T-helper 2 cell (primary cell): ENCODE measurements around the gene CD46.
A peak's percentile ranks its signal among the peaks of the same experiment; 100 is the strongest.

Experiments
- DNase-seq, 5 experiments: peaks; one replicate each; pipeline versions ENCODE4 v3.0.0 to v3.0.0-alpha.2; 2012 to 2022

CD46 gene

DNA sequence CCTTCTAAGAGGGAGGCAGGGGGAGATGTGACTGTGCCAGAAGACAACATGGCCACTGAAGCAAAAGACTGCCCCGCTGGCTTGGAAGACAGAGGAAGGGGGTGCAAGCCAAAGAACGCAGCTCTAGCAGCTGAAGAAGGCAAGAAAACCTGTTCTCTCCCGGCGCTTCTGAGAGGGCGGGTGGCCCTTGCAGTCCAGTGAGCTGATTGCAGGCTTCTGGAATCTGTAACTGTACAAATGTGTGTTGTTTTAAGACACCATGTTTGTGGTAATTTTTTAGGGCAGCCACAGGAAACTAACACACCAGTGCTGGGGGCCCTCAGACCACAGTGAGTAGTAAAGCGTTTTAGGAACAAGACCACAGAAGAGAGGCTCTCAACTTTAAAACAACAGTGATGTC lies 47.0 kb downstream of the CD46 start:
- peak in 2 of 5 experiments; percentile 32 to 73 for DNase-seq

- DNase-seq = no peak
Observed at GRCh38 chr1:207799989-207800648, 48.3 kb downstream of the CD46 start.

DNA sequence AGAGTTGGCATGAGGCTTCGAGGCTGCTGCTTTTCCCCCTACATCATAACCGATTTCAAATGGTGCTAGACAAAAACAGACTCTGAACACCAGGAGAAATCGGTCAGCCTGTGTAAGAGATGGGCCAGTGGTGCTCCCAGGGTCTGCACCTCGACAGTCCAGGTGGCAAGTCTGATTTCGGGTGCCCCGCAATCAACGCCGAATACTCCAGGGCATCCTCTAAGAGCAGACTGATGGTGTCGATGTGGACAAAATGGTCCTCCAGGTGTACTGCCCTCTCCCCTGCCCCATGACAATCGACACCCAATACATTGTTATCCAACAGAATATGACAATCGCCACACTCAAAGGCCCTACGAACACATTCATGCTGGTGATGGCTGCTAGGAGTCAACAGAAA lies 50.0 kb downstream of the CD46 start:
- DNase-seq = no peak

DNA sequence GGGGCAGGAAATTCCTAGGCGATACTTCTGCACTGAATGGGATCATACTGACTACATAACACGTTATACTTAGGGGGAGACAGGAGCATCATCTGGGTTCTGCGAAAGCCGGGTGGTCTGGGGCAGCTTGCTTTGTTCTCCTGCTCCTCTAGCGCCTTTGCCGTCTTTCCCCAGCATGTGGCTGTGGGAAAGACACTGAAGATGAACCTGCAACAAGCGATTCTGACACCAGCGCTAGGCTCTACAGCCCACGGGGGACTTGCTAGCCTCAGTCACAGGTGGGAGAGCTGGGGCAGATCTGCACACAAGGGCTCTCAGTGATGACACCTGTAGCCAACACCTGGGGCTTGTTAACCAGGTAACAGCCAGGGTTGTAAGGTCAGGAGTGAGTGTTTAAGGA lies 51.8 kb downstream of the CD46 start:
- DNase-seq = no peak

GRCh38 chr1:207804721-207805468 lies 53.0 kb downstream of the CD46 start:
- DNase-seq = no peak

- DNase-seq = no peak
Observed at GRCh38 chr1:207805841-207806421, 54.1 kb downstream of the CD46 start.

- no peak for DNase-seq
Observed at GRCh38 chr1:207806531-207807325, 54.9 kb downstream of the CD46 start.

DNA sequence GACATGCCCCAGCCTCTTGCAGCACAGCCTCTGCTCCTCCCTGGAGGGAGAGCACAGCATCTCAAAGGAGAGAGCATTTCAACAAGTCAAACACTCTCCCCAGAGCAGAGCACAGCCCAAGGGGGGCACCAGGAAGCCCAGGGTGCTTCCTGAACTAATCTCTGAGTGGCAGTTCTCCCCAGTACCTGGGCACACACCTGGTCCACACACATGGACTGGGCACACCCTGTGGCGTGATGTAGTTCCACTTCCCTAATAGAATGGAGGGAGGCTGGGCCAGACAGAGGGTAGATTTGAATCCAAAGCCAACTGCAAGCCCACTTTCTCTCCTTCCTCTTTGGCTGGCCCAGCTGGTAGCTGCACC lies 55.5 kb downstream of the CD46 start:
- DNase-seq = no peak

- DNase-seq = no peak
Observed at GRCh38 chr1:207807690-207808321, 56.0 kb downstream of the CD46 start.

- DNase-seq = no peak
Observed at GRCh38 chr1:207808322-207808705, 56.5 kb downstream of the CD46 start.

- no peak for DNase-seq
Observed at GRCh38 chr1:207808911-207809555, 57.2 kb downstream of the CD46 start.

GRCh38 chr1:207810173-207810572 lies 58.3 kb downstream of the CD46 start:
- DNase-seq = no peak

DNA sequence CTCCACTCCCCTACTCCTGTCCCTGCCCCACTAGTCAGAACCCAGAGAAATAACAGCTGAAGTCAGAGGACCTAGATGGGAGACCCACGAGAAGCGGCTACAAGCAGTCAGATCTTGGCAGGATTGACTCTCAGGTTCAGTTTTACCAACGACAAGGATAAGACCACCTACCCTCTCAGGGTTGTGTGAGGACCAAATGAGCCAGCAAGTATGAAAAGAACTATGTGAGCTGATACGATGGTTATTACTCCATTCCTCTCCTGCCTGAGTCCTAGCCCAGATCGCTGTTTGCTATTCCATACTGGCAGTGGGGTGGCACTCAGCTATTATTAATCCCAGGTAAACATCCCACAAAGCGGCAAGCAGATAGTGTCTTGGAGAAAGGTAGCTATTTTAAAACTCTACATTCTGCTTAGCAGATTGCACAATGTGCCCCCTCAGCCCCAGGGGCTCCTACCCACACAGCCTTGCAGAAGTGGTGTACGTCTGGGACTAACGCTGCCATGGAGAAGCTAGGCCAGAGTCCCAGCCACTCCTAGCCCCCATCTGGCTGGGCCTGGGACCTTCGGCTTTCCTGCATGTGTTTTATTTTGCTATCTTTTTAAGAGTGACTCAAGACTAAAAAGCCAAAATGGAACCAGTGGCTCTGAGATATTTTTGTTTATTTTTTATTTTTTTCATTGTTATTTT lies 58.9 kb downstream of the CD46 start:
- DNase-seq = no peak

DNA sequence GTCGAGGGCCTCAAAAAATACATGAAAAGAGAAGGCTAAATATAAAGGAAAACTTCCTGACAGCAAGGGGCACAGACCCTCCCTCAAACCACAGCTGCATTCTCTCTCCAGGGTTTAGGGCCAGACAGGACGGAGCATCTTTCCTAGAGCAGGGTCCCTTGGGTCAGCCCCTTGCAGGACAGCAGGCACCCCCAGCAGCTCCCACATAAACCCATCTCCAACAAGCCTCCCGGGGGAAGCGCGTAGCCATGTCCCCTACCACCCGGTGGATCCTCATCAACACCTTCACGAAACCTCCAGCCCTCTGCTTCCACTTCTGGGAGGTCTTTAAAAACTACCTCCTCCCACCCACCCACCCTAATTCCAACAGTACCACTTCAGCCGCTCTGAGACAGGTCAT lies 59.5 kb downstream of the CD46 start:
- no peak for DNase-seq

DNA sequence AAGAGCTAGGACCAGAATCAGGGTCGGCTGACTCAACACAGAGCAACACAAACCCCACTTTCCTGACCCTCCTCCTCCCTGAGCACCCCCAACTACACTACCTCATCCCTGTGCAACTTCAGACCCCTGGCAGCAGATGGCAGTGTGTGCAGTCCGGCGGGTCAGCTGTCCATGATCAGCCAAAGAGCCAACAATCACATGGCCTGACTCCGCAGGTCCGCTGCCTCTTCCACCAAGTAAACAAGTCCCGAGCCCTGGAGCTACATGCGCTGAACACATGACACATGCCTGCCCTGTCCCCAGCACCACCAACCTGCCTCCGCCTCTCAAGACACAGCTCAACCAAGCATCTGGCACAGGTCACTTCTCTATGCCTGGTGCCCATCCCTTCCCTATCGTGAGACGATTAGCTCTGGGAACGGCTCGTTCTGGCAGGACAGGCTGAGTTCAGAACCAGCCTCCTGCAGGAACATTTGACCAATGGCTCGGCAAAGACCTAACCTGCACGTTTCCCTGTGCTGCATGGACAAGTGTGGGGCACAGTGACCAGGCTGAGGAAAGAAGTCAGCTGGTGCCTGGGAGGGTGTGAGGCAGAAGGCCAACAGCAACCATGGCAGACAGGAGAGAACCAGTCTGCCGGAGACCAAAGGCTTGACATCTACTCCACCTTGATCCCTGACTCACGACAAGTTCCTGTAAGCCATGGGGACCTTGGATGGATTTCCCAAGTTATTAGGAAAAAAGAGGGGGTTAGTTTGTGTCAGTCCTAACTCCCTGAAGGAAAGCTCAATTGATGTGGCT lies 60.3 kb downstream of the CD46 start:
- DNase-seq = no peak

GRCh38 chr1:207812778-207813511 lies 61.1 kb downstream of the CD46 start:
- DNase-seq = no peak

DNA sequence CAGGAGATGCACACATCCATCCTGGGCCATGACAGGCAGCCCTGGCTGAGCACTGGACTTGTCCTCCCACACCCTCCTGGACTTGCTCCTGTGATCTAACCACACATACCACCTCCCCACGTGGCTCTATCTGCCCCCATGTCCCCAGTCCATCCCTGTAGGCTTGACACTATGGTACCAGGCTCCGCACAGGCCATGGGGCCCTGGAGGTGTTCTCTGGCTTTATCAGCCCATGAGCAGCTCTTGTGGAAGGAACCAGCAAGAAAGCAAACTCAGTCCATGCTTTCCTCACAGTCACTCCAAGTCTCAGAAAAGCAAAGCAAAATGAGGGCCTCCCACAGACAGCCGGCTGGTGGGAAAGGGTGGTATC lies 61.6 kb downstream of the CD46 start:
- DNase-seq = no peak

DNA sequence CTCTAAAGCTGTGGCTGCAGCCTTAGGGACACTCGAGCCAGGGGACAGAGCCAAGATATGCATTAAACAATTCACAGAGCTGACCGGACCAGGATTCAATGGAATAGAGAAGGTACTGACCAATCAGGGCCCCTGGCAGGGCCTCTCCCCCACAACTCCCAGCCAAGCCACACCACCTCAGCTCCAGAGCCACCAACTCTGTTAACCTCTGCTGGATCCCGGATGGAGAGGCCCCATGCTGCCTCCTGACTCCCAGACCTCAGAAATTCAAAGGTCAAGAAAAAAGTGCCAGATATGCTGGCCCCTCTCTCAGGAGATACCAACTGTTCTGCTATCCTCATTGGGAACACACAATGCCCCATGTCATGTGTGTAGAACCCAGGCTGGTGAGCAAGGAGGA lies 62.1 kb downstream of the CD46 start:
- DNase-seq = no peak

DNA sequence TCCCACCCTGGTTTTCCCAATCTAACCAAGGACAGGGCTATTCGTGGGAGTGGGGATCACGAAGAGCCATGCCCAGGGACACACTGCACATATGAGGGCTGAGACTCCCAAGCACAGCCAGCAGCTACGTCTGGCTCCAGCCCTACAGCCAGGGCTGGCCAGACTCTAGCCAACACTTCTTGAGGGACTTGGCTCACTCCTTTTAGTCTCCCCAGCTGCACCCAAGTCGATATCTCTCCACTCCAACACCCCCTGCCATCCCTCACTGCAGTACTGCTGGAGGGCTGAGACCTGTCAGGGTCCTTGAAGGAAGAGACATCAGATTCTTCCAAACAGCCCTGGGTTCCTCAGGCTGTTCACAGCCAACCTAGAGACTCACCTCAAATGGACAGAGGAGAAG lies 62.6 kb downstream of the CD46 start:
- no peak for DNase-seq

DNA sequence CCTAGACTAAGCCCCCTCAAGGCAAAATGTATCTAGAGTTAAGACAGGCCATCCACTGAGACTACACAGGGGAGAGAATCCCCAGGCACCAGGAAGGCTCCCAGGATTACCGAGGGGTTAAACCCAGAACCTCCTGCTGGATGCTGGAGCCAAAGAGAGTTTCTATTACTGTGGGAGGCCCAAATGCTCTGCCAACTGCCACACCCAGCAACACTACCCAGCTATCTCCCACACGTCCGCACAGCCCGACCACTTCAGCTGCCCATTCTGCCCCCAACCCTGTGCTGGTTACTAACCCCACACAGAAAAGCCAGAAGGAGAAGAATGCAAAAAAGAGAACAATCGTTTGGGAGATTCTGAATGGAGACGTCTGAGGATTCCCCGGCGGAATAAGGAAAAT lies 63.6 kb downstream of the CD46 start:
- DNase-seq = no peak
